Peyer's patch (tissue), 4 donors: ENCODE data around the gene MAT2A.

Experiments
- CTCF ChIP-seq, 6 experiments: fragments of 450-650 bp in 4 of 6; fragments of 200-600 bp in 2 of 6; sonication (generic) in 1 of 6; IDR thresholded peaks; one replicate each; pipeline ENCODE4 v1.5.1; 2017 to 2019; ENCODE audit warnings: antibody characterized with exemption in 6 of 6, mild to moderate bottlenecking in 3 of 6, moderate library complexity in 1 of 6
- POLR2A ChIP-seq, 2 donors: fragments of 450-650 bp; IDR thresholded peaks; one replicate each; pipeline ENCODE4 v1.5.1; 2017; ENCODE audit warnings: antibody characterized with exemption in 2 of 2, mild to moderate bottlenecking in 2 of 2, moderate library complexity in 2 of 2

DNA sequence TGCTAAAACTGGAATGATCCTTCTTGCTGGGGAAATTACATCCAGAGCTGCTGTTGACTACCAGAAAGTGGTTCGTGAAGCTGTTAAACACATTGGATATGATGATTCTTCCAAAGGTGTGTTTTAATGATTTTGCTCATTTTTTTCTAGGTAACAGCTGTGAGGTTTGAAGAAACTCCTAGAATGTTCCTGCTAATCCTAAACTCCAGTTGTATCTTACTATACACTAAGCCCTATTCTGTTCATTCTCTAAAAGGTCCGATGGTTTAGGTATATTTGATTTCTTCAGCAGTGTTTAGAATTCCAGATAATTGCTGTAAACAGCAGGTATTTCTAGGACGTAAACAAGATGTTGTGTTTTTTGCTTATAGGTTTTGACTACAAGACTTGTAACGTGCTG is 2.3 kb downstream of the MAT2A start:
- TF ChIP-seq CTCF (IDR thresholded peaks at IDR 0.05) = no peak
- no peak for TF ChIP-seq POLR2A (IDR thresholded peaks at IDR 0.05)
